Nephron (organoid): ENCODE measurements around the gene SPNS3.
A peak's percentile ranks its signal among the peaks of the same experiment; 100 is the strongest.

Source experiments
- H3K27ac Mint-ChIP-seq, 3 experiments: 2 replicates each; pipeline ENCODE4 v1.8.0; 2020; ENCODE audit warnings: mixed read lengths in 3 of 3, mild to moderate bottlenecking in 2 of 3, moderate library complexity in 1 of 3
- H3K27me3 Mint-ChIP-seq: 2 replicates; pipeline ENCODE4 v1.8.0; 2021; ENCODE audit warnings: low read depth, mild to moderate bottlenecking, moderate library complexity, mixed read lengths
- H3K36me3 Mint-ChIP-seq: 2 replicates; pipeline ENCODE4 v1.8.0; 2020; ENCODE audit warnings: low read depth, mixed read lengths
- H3K4me1 Mint-ChIP-seq: 2 replicates; pipeline ENCODE4 v1.8.0; 2020; ENCODE audit warnings: mixed read lengths
- H3K4me3 Mint-ChIP-seq, 3 experiments: 2 replicates each; pipeline ENCODE4 v1.8.0; 2020; ENCODE audit warnings: mild to moderate bottlenecking in 3 of 3, mixed read lengths in 3 of 3, moderate library complexity in 2 of 3
- H3K9me3 Mint-ChIP-seq: 2 replicates; pipeline ENCODE4 v1.8.0; 2020; ENCODE audit warnings: mixed read lengths
- CTCF ChIP-seq, 3 experiments: fragments of 200-600 bp; sonication (generic); IDR thresholded peaks; one replicate each; pipeline ENCODE4 v1.5.0; 2021; ENCODE audit warnings: antibody characterized with exemption in 3 of 3; ENCODE audit not compliant: unreplicated experiment in 3 of 3

The SPNS3 gene

GRCh38 chr17:4527566-4528125 is 93.9 kb downstream of the SPNS3 start:
- no peaks in the 10 kb centered on the region for H3K9me3 Mint-ChIP-seq
- H3K36me3 Mint-ChIP-seq = no peaks in the 10 kb centered on the region
- peaks cover 9% of the 10 kb centered on the region for H3K27me3 Mint-ChIP-seq
- peak overlapping the region in 2 of 3 experiments; percentile 59 to 68 for H3K27ac Mint-ChIP-seq
- TF ChIP-seq CTCF (IDR thresholded peaks at IDR 0.05; ENCODE audit: unreplicated experiment in 3 of 3) = no peak
- no peak overlapping the region for H3K4me3 Mint-ChIP-seq
- H3K4me1 Mint-ChIP-seq = peaks cover 36% of the 10 kb centered on the region

GRCh38 chr17:4529533-4530152 is 95.9 kb downstream of the SPNS3 start:
- Mint-ChIP-seq H3K4me1 (peaks cover 25% of the 10 kb centered on the region), H3K4me3 (no peak overlapping the region), H3K27ac (peak overlapping the region in 2 of 3 experiments; percentile 20 to 41), H3K27me3 (peaks cover 10% of the 10 kb centered on the region), H3K9me3 (no peaks in the 10 kb centered on the region), H3K36me3 (no peaks in the 10 kb centered on the region)
- TF ChIP-seq CTCF (IDR thresholded peaks at IDR 0.05; ENCODE audit: unreplicated experiment in 3 of 3) = no peak

- H3K27me3 Mint-ChIP-seq = peaks cover 10% of the 10 kb centered on the region
- no peaks in the 10 kb centered on the region for H3K36me3 Mint-ChIP-seq
- no peak overlapping the region for H3K27ac Mint-ChIP-seq
- no peak overlapping the region for H3K4me3 Mint-ChIP-seq
- peaks cover 30% of the 10 kb centered on the region for H3K4me1 Mint-ChIP-seq
- no peaks in the 10 kb centered on the region for H3K9me3 Mint-ChIP-seq
- no peak for TF ChIP-seq CTCF (IDR thresholded peaks at IDR 0.05; ENCODE audit: unreplicated experiment in 3 of 3)
Measured at GRCh38 chr17:4530799-4531730, 97.3 kb downstream of the SPNS3 start.

GRCh38 chr17:4531988-4532736 is 98.4 kb downstream of the SPNS3 start:
- peaks cover 10% of the 10 kb centered on the region for H3K27me3 Mint-ChIP-seq
- no peaks in the 10 kb centered on the region for H3K9me3 Mint-ChIP-seq
- H3K36me3 Mint-ChIP-seq = no peaks in the 10 kb centered on the region
- no peak for TF ChIP-seq CTCF (IDR thresholded peaks at IDR 0.05; ENCODE audit: unreplicated experiment in 3 of 3)
- H3K27ac Mint-ChIP-seq = peak overlapping the region; percentile 5 to 59 (median 19)
- no peak overlapping the region for H3K4me3 Mint-ChIP-seq
- H3K4me1 Mint-ChIP-seq = peaks cover 21% of the 10 kb centered on the region

- Mint-ChIP-seq H3K27me3 (peaks cover 5% of the 10 kb centered on the region), H3K4me3 (no peak overlapping the region), H3K4me1 (peaks cover 15% of the 10 kb centered on the region), H3K9me3 (no peaks in the 10 kb centered on the region), H3K36me3 (no peaks in the 10 kb centered on the region), H3K27ac (peak overlapping the region in 1 of 3 experiments; percentile 37)
- TF ChIP-seq CTCF (IDR thresholded peaks at IDR 0.05; ENCODE audit: unreplicated experiment in 3 of 3) = no peak
Measured at GRCh38 chr17:4532860-4533522, 99.3 kb downstream of the SPNS3 start.
